ENCODE results near the gene DHODH.

The DHODH gene

DNA sequence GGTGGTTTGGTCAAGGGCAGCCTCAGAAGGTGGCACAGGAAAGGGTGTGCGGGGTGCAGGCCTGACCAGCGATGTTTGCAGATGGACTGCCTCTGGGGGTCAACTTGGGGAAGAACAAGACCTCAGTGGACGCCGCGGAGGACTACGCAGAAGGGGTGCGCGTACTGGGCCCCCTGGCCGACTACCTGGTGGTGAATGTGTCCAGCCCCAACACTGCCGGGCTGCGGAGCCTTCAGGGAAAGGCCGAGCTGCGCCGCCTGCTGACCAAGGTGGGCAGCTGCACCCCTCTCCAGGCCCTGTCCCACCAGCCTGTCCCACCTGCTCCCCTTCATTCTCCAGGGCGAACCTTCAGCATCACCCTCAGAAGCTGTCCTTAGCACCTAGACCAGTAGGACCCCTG, 12.5 kb downstream of the DHODH start:
- ATAC-seq (replicated peaks; ENCODE audit: extremely low read depth, poor library complexity, severe bottlenecking) = no peak
- no peaks in the 10 kb centered on the region for H3K4me1 Mint-ChIP-seq
- H3K27me3 Mint-ChIP-seq = no peaks in the 10 kb centered on the region
- DNase-seq (ENCODE audit: low spot score in 2 of 2) = no peak
- H3K27ac Mint-ChIP-seq (ENCODE audit: low read depth) = no peak overlapping the region
- H3K4me3 Mint-ChIP-seq = no peak overlapping the region
- peaks cover 24% of the 10 kb centered on the region for H3K36me3 Mint-ChIP-seq (ENCODE audit: insufficient read depth)
- no peaks in the 10 kb centered on the region for H3K9me3 Mint-ChIP-seq

- Mint-ChIP-seq H3K4me1 (no peaks in the 10 kb centered on the region), H3K27me3 (no peaks in the 10 kb centered on the region), H3K4me3 (no peak overlapping the region), H3K36me3 (ENCODE audit: insufficient read depth) (peaks cover 21% of the 10 kb centered on the region), H3K27ac (ENCODE audit: low read depth) (no peak overlapping the region), H3K9me3 (no peaks in the 10 kb centered on the region)
- ATAC-seq (replicated peaks; ENCODE audit: extremely low read depth, poor library complexity, severe bottlenecking) (no peak), DNase-seq (ENCODE audit: low spot score in 2 of 2) (no peak)
These were observed 13.6 kb downstream of the DHODH start for GRCh38 chr16:72022127-72022526.

GRCh38 chr16:72023962-72024361, 15.4 kb downstream of the DHODH start:
- Mint-ChIP-seq H3K27me3 (no peaks in the 10 kb centered on the region), H3K4me3 (no peak overlapping the region), H3K9me3 (no peaks in the 10 kb centered on the region), H3K4me1 (no peaks in the 10 kb centered on the region), H3K36me3 (ENCODE audit: insufficient read depth) (peaks cover 17% of the 10 kb centered on the region), H3K27ac (ENCODE audit: low read depth) (no peak overlapping the region)
- no peak for DNase-seq (ENCODE audit: low spot score in 2 of 2)
- no peak for ATAC-seq (replicated peaks; ENCODE audit: extremely low read depth, poor library complexity, severe bottlenecking)

DNA sequence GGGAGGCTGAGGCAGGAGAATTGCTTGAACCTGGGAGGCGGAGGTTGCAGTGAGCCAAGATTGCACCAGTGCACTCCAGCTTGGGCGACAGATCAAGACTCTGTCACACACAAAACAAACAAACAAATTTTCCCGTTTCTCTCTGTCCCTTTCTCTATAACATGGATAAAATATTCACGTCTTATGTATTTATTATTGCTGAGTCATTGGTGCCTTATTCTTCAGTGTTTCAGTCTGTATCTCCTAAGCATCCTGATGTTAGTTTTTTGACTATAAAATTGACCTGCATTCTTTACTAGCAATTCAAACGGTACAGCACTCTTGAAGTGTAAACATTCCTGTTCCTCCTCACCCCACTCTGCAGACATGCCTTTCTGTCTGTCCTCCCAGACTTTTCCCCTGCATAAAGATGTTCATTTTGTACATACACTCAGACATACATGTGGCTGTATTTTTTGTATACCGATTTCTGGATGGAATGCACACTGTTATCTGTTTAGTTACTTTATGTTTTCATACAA, 16.4 kb downstream of the DHODH start:
- ATAC-seq (replicated peaks; ENCODE audit: extremely low read depth, poor library complexity, severe bottlenecking) (no peak), DNase-seq (ENCODE audit: low spot score in 2 of 2) (no peak)
- H3K4me1 Mint-ChIP-seq = no peaks in the 10 kb centered on the region
- H3K27ac Mint-ChIP-seq (ENCODE audit: low read depth) = no peak overlapping the region
- H3K9me3 Mint-ChIP-seq = no peaks in the 10 kb centered on the region
- H3K27me3 Mint-ChIP-seq = no peaks in the 10 kb centered on the region
- peaks cover 16% of the 10 kb centered on the region for H3K36me3 Mint-ChIP-seq (ENCODE audit: insufficient read depth)
- H3K4me3 Mint-ChIP-seq = no peak overlapping the region

- H3K9me3 Mint-ChIP-seq = no peaks in the 10 kb centered on the region
- no peak overlapping the region for H3K27ac Mint-ChIP-seq (ENCODE audit: low read depth)
- H3K4me1 Mint-ChIP-seq = no peaks in the 10 kb centered on the region
- DNase-seq (ENCODE audit: low spot score in 2 of 2) = no peak
- no peak for ATAC-seq (replicated peaks; ENCODE audit: extremely low read depth, poor library complexity, severe bottlenecking)
- no peaks in the 10 kb centered on the region for H3K27me3 Mint-ChIP-seq
- H3K4me3 Mint-ChIP-seq = no peak overlapping the region
- peaks cover 16% of the 10 kb centered on the region for H3K36me3 Mint-ChIP-seq (ENCODE audit: insufficient read depth)
These were observed 17.0 kb downstream of the DHODH start for GRCh38 chr16:72025404-72026114.

- no peak overlapping the region for H3K4me3 Mint-ChIP-seq
- H3K27me3 Mint-ChIP-seq = no peaks in the 10 kb centered on the region
- no peak overlapping the region for H3K27ac Mint-ChIP-seq (ENCODE audit: low read depth)
- DNase-seq (ENCODE audit: low spot score in 2 of 2) = no peak
- H3K36me3 Mint-ChIP-seq (ENCODE audit: insufficient read depth) = peaks cover 14% of the 10 kb centered on the region
- ATAC-seq (replicated peaks; ENCODE audit: extremely low read depth, poor library complexity, severe bottlenecking) = no peak
- H3K9me3 Mint-ChIP-seq = no peaks in the 10 kb centered on the region
- no peaks in the 10 kb centered on the region for H3K4me1 Mint-ChIP-seq
These were observed 19.3 kb downstream of the DHODH start for GRCh38 chr16:72027669-72028378.

GRCh38 chr16:72029567-72030271, 21.2 kb downstream of the DHODH start:
- H3K27me3 Mint-ChIP-seq = no peaks in the 10 kb centered on the region
- no peaks in the 10 kb centered on the region for H3K4me1 Mint-ChIP-seq
- no peaks in the 10 kb centered on the region for H3K9me3 Mint-ChIP-seq
- H3K4me3 Mint-ChIP-seq = no peak overlapping the region
- no peak overlapping the region for H3K27ac Mint-ChIP-seq (ENCODE audit: low read depth)
- ATAC-seq (replicated peaks; ENCODE audit: extremely low read depth, poor library complexity, severe bottlenecking) (no peak), DNase-seq (ENCODE audit: low spot score in 2 of 2) (no peak)
- peaks cover 5% of the 10 kb centered on the region for H3K36me3 Mint-ChIP-seq (ENCODE audit: insufficient read depth)

DNA sequence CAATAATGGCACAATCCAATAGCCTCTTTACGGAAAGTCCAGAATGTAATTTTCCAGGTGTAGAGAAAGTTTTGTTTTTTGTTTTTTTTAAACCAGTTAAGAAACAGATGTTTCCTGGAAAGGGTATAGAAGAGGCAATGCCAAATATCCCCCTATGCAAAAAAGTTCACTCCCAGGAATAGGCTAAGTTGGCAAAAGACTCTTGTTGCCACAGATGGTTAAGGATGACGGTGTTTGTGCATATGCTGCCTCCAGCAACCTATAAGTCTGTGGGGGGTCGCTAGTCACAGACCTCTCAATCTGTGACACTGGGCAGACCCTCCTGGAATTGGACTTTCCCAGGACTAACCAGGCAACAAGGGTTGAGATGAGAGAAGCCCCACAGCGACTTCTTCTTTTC, 24.9 kb downstream of the DHODH start:
- Mint-ChIP-seq H3K4me3 (no peak overlapping the region), H3K27me3 (no peaks in the 10 kb centered on the region), H3K27ac (ENCODE audit: low read depth) (no peak overlapping the region), H3K36me3 (ENCODE audit: insufficient read depth) (peaks cover 3% of the 10 kb centered on the region), H3K4me1 (no peaks in the 10 kb centered on the region), H3K9me3 (no peaks in the 10 kb centered on the region)
- ATAC-seq (replicated peaks; ENCODE audit: extremely low read depth, poor library complexity, severe bottlenecking) (no peak), DNase-seq (ENCODE audit: low spot score in 2 of 2) (no peak)

- H3K27me3 Mint-ChIP-seq = no peaks in the 10 kb centered on the region
- no peaks in the 10 kb centered on the region for H3K4me1 Mint-ChIP-seq
- peaks cover under 1% of the 10 kb centered on the region for H3K9me3 Mint-ChIP-seq
- peaks cover 3% of the 10 kb centered on the region for H3K36me3 Mint-ChIP-seq (ENCODE audit: insufficient read depth)
- DNase-seq (ENCODE audit: low spot score in 2 of 2) (no peak), ATAC-seq (replicated peaks; ENCODE audit: extremely low read depth, poor library complexity, severe bottlenecking) (no peak)
- H3K27ac Mint-ChIP-seq (ENCODE audit: low read depth) = no peak overlapping the region
- no peak overlapping the region for H3K4me3 Mint-ChIP-seq
These were observed 27.6 kb downstream of the DHODH start for GRCh38 chr16:72036098-72036497.

- Mint-ChIP-seq H3K27ac (ENCODE audit: low read depth) (no peak overlapping the region), H3K4me3 (no peak overlapping the region), H3K9me3 (peaks cover 5% of the 10 kb centered on the region), H3K36me3 (ENCODE audit: insufficient read depth) (peaks cover under 1% of the 10 kb centered on the region), H3K27me3 (no peaks in the 10 kb centered on the region), H3K4me1 (no peaks in the 10 kb centered on the region)
- DNase-seq (ENCODE audit: low spot score in 2 of 2) (no peak), ATAC-seq (replicated peaks; ENCODE audit: extremely low read depth, poor library complexity, severe bottlenecking) (no peak)
These were observed 33.7 kb downstream of the DHODH start for GRCh38 chr16:72042157-72042660.

DNA sequence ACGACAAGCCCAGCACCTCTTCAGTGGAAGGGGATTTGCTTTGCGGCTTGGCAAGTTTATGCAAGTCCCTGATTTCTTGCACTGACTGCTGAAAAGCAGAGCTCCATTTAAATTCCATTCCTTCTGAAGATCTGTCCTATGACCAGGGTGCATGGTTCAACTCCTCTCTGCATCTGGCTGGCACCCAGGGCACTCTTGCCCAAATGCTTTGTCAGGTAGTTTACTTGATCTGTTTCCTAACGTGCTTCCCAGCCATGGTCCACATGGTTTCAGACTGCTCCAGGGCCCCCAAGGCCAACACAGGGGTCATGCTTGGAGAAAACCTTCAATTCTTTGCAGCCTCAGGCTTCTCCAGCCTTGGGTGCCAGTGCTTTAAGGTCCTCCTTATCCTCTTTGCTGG, 34.5 kb downstream of the DHODH start:
- H3K4me1 Mint-ChIP-seq = no peaks in the 10 kb centered on the region
- ATAC-seq (replicated peaks; ENCODE audit: extremely low read depth, poor library complexity, severe bottlenecking) = no peak
- no peaks in the 10 kb centered on the region for H3K27me3 Mint-ChIP-seq
- H3K4me3 Mint-ChIP-seq = no peak overlapping the region
- H3K36me3 Mint-ChIP-seq (ENCODE audit: insufficient read depth) = no peaks in the 10 kb centered on the region
- no peak overlapping the region for H3K27ac Mint-ChIP-seq (ENCODE audit: low read depth)
- DNase-seq (ENCODE audit: low spot score in 2 of 2) = no peak
- peaks cover 5% of the 10 kb centered on the region for H3K9me3 Mint-ChIP-seq

- Mint-ChIP-seq H3K4me3 (no peak overlapping the region), H3K9me3 (peaks cover 5% of the 10 kb centered on the region), H3K36me3 (ENCODE audit: insufficient read depth) (no peaks in the 10 kb centered on the region), H3K4me1 (no peaks in the 10 kb centered on the region), H3K27ac (ENCODE audit: low read depth) (no peak overlapping the region), H3K27me3 (no peaks in the 10 kb centered on the region)
- DNase-seq (ENCODE audit: low spot score in 2 of 2) (no peak), ATAC-seq (replicated peaks; ENCODE audit: extremely low read depth, poor library complexity, severe bottlenecking) (no peak)
These were observed 35.0 kb downstream of the DHODH start for GRCh38 chr16:72043539-72043938.

Measured in central memory CD8-positive, alpha-beta T cell (primary cell).